ELR (cell line): ENCODE results near the gene SYK.

Experiments
- DNase-seq: peaks from one replicate; pipeline ENCODE4 v3.0.0-alpha.2; 2015; ENCODE audit warnings: low read depth

The SYK gene

DNA sequence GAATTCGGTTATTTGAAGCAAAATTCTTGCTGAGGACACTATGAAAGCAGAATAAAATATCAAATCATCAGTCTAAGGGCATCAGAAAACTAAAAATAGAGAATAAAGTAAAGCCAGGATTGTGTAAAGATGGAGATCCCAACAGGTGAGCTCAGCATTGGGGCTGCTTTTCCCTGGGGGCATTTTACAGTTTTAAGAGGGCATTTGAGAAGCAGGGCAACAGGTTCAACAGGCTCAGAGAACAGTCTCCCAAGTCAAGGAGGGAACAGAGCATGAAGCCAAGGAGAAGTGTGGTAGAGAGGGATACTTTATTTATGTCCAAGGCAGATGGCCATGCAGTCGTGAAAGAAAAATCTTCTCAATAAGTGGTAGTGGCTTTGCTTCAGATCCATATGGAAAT is 145.4 kb downstream of the SYK start:
- DNase-seq = no peak
